Calu3 (cell line): ENCODE measurements around the gene ROBO3. TPM values are rescaled to one million over a fixed set of nuclear protein-coding genes. Genes with fewer than 3 reads are reported as not detected.

Source experiments
- Bru-seq: library from RNA; stranded (reverse); fragments of 400-500 nt; gene quantifications from one replicate; lab custom pipeline; 2021; lab: Mats Ljungman, UMichigan
- BruChase-seq, 2 experiments: library from RNA; stranded (reverse); fragments of 400-500 nt; gene quantifications; one replicate each; lab custom pipeline; 2021; lab: Mats Ljungman, UMichigan
- BruUV-seq: library from RNA; stranded (reverse); fragments of 400-500 nt; replicated peaks from 2 replicates; lab custom pipeline; 2021; lab: Mats Ljungman, UMichigan
- CTCF ChIA-PET: fragments of 300-600 bp; sonication (Branson Sonifier 250); formaldehyde crosslinking; loops from one replicate; lab custom pipeline; 2022; ENCODE audit warnings: antibody characterized with exemption; lab: Charles Lee
- DNase-seq: peaks from one replicate; pipeline ENCODE4 v3.0.0; 2022
- H3K27ac Mint-ChIP-seq: one replicate; pipeline ENCODE4 v1.8.0; 2022; ENCODE audit warnings: mixed read lengths; ENCODE audit not compliant: unreplicated experiment
- H3K27me3 Mint-ChIP-seq: one replicate; pipeline ENCODE4 v1.8.0; 2022; ENCODE audit warnings: mixed read lengths; ENCODE audit not compliant: unreplicated experiment
- H3K36me3 Mint-ChIP-seq: one replicate; pipeline ENCODE4 v1.8.0; 2022; ENCODE audit warnings: mild to moderate bottlenecking, moderate library complexity, mixed read lengths; ENCODE audit not compliant: insufficient read depth, unreplicated experiment
- H3K4me1 Mint-ChIP-seq: one replicate; pipeline ENCODE4 v1.8.0; 2022; ENCODE audit warnings: mild to moderate bottlenecking, low read depth, mixed read lengths; ENCODE audit not compliant: unreplicated experiment
- H3K4me3 Mint-ChIP-seq: one replicate; pipeline ENCODE4 v1.8.0; 2022; ENCODE audit warnings: mild to moderate bottlenecking, low read depth, moderate library complexity, mixed read lengths; ENCODE audit not compliant: unreplicated experiment
- H3K9me3 Mint-ChIP-seq: one replicate; pipeline ENCODE4 v1.8.0; 2022; ENCODE audit warnings: low read depth, mixed read lengths; ENCODE audit not compliant: unreplicated experiment
- intact Hi-C: fragments of 100-400 bp; cut with micrococcal nuclease; formaldehyde crosslinking; loops from one replicate; pipeline ENCODE4 v1.10.0; 2022; ENCODE audit not compliant: unreplicated experiment
- long read RNA-seq: library from polyadenylated mRNA; stranded (forward); transcript quantifications from one replicate; pipeline ENCODE4 v2.0.0, GENCODE V29; 2022
- total RNA-seq: library from RNA; stranded (reverse); gene quantifications from 2 replicates; pipeline ENCODE4 v1.2.3, GENCODE V29; 2022
- TF ChIP-seq, protein P1 (sequence below): fragments of 200-600 bp; IDR thresholded peaks from one replicate; pipeline ENCODE4 v1.8.0; 2022; ENCODE audit warnings: antibody characterized with exemption; ENCODE audit not compliant: unreplicated experiment

ROBO3 gene
- 0.69 and 0.99 TPM in 2 replicates for total RNA-seq
- percentile 13 among the genes with signal in this experiment for Bru-seq, nascent RNA
- percentile 5 among the genes with signal in this experiment for BruChase-seq, experiment 1, labeled RNA remaining after a 6-hour chase
- BruChase-seq, experiment 2, labeled RNA remaining after a 2-hour chase: not detected
- long read RNA-seq: 0 reads

- Mint-ChIP-seq H3K36me3 (no peaks in the 10 kb centered on the region), H3K4me3 (no peak within 1 kb of the TSS), H3K27me3 (peaks cover 100% of the 10 kb centered on the region), H3K4me1 (peaks cover 31% of the 10 kb centered on the region), H3K27ac (no peak within 1 kb of the TSS), H3K9me3 (no peaks in the 10 kb centered on the region)
- DNase-seq: no peak
- CTCF ChIA-PET: interaction anchor here (1.7 kb wide), 1 partner anchor 11 kb away, joined by 6 read pairs; no protein-coding TSS in a partner anchor
- BruUV-seq: no TSS peak
- intact Hi-C loops: no loop called here
- TF ChIP-seq, protein P1, sequence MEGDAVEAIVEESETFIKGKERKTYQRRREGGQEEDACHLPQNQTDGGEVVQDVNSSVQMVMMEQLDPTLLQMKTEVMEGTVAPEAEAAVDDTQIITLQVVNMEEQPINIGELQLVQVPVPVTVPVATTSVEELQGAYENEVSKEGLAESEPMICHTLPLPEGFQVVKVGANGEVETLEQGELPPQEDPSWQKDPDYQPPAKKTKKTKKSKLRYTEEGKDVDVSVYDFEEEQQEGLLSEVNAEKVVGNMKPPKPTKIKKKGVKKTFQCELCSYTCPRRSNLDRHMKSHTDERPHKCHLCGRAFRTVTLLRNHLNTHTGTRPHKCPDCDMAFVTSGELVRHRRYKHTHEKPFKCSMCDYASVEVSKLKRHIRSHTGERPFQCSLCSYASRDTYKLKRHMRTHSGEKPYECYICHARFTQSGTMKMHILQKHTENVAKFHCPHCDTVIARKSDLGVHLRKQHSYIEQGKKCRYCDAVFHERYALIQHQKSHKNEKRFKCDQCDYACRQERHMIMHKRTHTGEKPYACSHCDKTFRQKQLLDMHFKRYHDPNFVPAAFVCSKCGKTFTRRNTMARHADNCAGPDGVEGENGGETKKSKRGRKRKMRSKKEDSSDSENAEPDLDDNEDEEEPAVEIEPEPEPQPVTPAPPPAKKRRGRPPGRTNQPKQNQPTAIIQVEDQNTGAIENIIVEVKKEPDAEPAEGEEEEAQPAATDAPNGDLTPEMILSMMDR: no peak
Measured at GRCh38 chr11:124865181-124865901, at the start of gene ROBO3. Gene ROBO3, plus strand, starts transcription at chr11:124865432. Its CDS starts 146 bp downstream, at chr11:124865578.

GRCh38 chr11:124817036-124817435 lies 48.2 kb upstream of the ROBO3 start:
- intact Hi-C loops: no loop called here
- TF ChIP-seq, protein P1: no peak
- H3K36me3 Mint-ChIP-seq: no peaks in the 10 kb centered on the region
- H3K27me3 Mint-ChIP-seq: peaks cover 53% of the 10 kb centered on the region
- H3K27ac Mint-ChIP-seq: no peak overlapping the region
- H3K4me1 Mint-ChIP-seq: no peaks in the 10 kb centered on the region
- no peaks in the 10 kb centered on the region for H3K9me3 Mint-ChIP-seq
- CTCF ChIA-PET: no interaction called here
- no peak overlapping the region for H3K4me3 Mint-ChIP-seq
- no peak for DNase-seq
- BruUV-seq: no TSS peak

- TF ChIP-seq, protein P1: no peak
- CTCF ChIA-PET: no interaction called here
- H3K27me3 Mint-ChIP-seq: peaks cover 51% of the 10 kb centered on the region
Measured at GRCh38 chr11:124821995-124822730, 43.1 kb upstream of the ROBO3 start.

GRCh38 chr11:124823512-124824376 lies 41.5 kb upstream of the ROBO3 start:
- H3K4me1 Mint-ChIP-seq: peaks cover 9% of the 10 kb centered on the region
- no peak overlapping the region for H3K27ac Mint-ChIP-seq
- no peak overlapping the region for H3K4me3 Mint-ChIP-seq
- intact Hi-C loops: no loop called here
- DNase-seq: no peak
- peaks cover 40% of the 10 kb centered on the region for H3K27me3 Mint-ChIP-seq
- H3K9me3 Mint-ChIP-seq: no peaks in the 10 kb centered on the region
- H3K36me3 Mint-ChIP-seq: no peaks in the 10 kb centered on the region
- CTCF ChIA-PET: interaction anchor here (0.7 kb wide), 1 partner anchor 23 kb away, joined by 3 read pairs; no protein-coding TSS in a partner anchor
- BruUV-seq: no TSS peak
- TF ChIP-seq, protein P1: no peak

More at GRCh38 chr11:124821995-124822730, 43.1 kb upstream of the ROBO3 start:
- Mint-ChIP-seq H3K36me3 (no peaks in the 10 kb centered on the region), H3K4me1 (peaks cover 9% of the 10 kb centered on the region), H3K27ac (no peak overlapping the region), H3K9me3 (no peaks in the 10 kb centered on the region), H3K4me3 (no peak overlapping the region)
- BruUV-seq: no TSS peak
- no peak for DNase-seq
- intact Hi-C loops: no loop called here
